HEK293 (cell line): ENCODE measurements around the gene CDR2L.

Experiments
- GLI4 ChIP-seq: fragments of 450-650 bp; formaldehyde crosslinking; IDR thresholded peaks from 2 replicates; pipeline ENCODE4 v1.5.1; 2016; ENCODE audit warnings: missing biosample characterization, missing genetic modification characterization
- HOXA7 ChIP-seq: sonication (generic); formaldehyde crosslinking; IDR thresholded peaks from 2 replicates; pipeline ENCODE4 v1.8.1; 2022; ENCODE audit warnings: missing genetic modification reagents, borderline replicate concordance
- KLF8 ChIP-seq: fragments of 450-650 bp; formaldehyde crosslinking; IDR thresholded peaks from 2 replicates; pipeline ENCODE4 v1.5.1; 2016; ENCODE audit warnings: missing biosample characterization, missing genetic modification characterization
- MZF1 ChIP-seq: fragments of 450-650 bp; formaldehyde crosslinking; IDR thresholded peaks from 2 replicates; pipeline ENCODE4 v1.5.1; 2017; ENCODE audit warnings: missing biosample characterization, missing genetic modification characterization, borderline replicate concordance
- OVOL3 ChIP-seq: fragments of 450-650 bp; formaldehyde crosslinking; IDR thresholded peaks from 2 replicates; pipeline ENCODE4 v1.5.1; 2016; ENCODE audit warnings: missing biosample characterization, missing genetic modification characterization
- SETDB1 ChIP-seq: IDR thresholded peaks from one replicate; pipeline ENCODE4 v1.6.1; 2017; ENCODE audit warnings: mild to moderate bottlenecking, low read length, moderate library complexity, mixed read lengths; ENCODE audit not compliant: insufficient read length
- ZBTB21 ChIP-seq: fragments of 450-650 bp; formaldehyde crosslinking; IDR thresholded peaks from 2 replicates; pipeline ENCODE4 v1.5.1; 2017; ENCODE audit warnings: missing biosample characterization, missing genetic modification characterization
- ZBTB6 ChIP-seq: fragments of 450-650 bp; formaldehyde crosslinking; IDR thresholded peaks from 2 replicates; pipeline ENCODE4 v1.5.1; 2017; ENCODE audit warnings: missing biosample characterization, missing genetic modification characterization
- ZFP37 ChIP-seq: fragments of 450-650 bp; formaldehyde crosslinking; IDR thresholded peaks from 2 replicates; pipeline ENCODE4 v1.5.1; 2016; ENCODE audit warnings: missing biosample characterization, missing genetic modification characterization
- ZNF140 ChIP-seq: fragments of 450-650 bp; formaldehyde crosslinking; IDR thresholded peaks from 2 replicates; pipeline ENCODE4 v1.5.1; 2016; ENCODE audit warnings: missing biosample characterization, missing genetic modification characterization
- ZNF335 ChIP-seq: fragments of 450-650 bp; formaldehyde crosslinking; conservative IDR thresholded peaks from 2 replicates; pipeline ENCODE4 v1.5.1; 2016; ENCODE audit warnings: missing biosample characterization, missing genetic modification characterization
- ZNF350 ChIP-seq: fragments of 450-650 bp; formaldehyde crosslinking; IDR thresholded peaks from 2 replicates; pipeline ENCODE4 v1.5.0; 2017; ENCODE audit warnings: missing biosample characterization, mild to moderate bottlenecking, missing genetic modification characterization
- ZNF354C ChIP-seq: fragments of 450-650 bp; formaldehyde crosslinking; IDR thresholded peaks from 2 replicates; pipeline ENCODE4 v1.5.1; 2016; ENCODE audit warnings: missing biosample characterization, missing genetic modification characterization, low read depth, borderline replicate concordance
- ZNF391 ChIP-seq: fragments of 450-650 bp; formaldehyde crosslinking; IDR thresholded peaks from 2 replicates; pipeline ENCODE4 v1.5.1; 2016; ENCODE audit warnings: low read depth, missing biosample characterization, missing genetic modification characterization, borderline replicate concordance
- ZNF488 ChIP-seq: fragments of 450-650 bp; formaldehyde crosslinking; IDR thresholded peaks from 2 replicates; pipeline ENCODE4 v1.5.1; 2016; ENCODE audit warnings: missing biosample characterization, missing genetic modification characterization
- ZNF571 ChIP-seq: fragments of 450-650 bp; formaldehyde crosslinking; IDR thresholded peaks from 2 replicates; pipeline ENCODE4 v1.5.0; 2017; ENCODE audit warnings: missing biosample characterization, missing genetic modification characterization
- ZNF580 ChIP-seq: fragments of 450-650 bp; formaldehyde crosslinking; IDR thresholded peaks from 2 replicates; pipeline ENCODE4 v1.5.1; 2016; ENCODE audit warnings: missing biosample characterization, missing genetic modification characterization
- ZNF585B ChIP-seq: fragments of 450-650 bp; formaldehyde crosslinking; IDR thresholded peaks from 2 replicates; pipeline ENCODE4 v1.5.1; 2016; ENCODE audit warnings: missing biosample characterization, missing genetic modification characterization
- ZNF701 ChIP-seq: fragments of 450-650 bp; formaldehyde crosslinking; IDR thresholded peaks from 2 replicates; pipeline ENCODE4 v1.5.1; 2016; ENCODE audit warnings: missing biosample characterization, missing genetic modification characterization
- ZNF785 ChIP-seq: fragments of 450-650 bp; formaldehyde crosslinking; IDR thresholded peaks from 2 replicates; pipeline ENCODE4 v1.5.1; 2016; ENCODE audit warnings: missing biosample characterization, missing genetic modification characterization
- ZNF791 ChIP-seq: fragments of 450-650 bp; formaldehyde crosslinking; IDR thresholded peaks from 2 replicates; pipeline ENCODE4 v1.5.1; 2016; ENCODE audit warnings: missing biosample characterization, missing genetic modification characterization
- ZSCAN4 ChIP-seq: fragments of 450-650 bp; formaldehyde crosslinking; IDR thresholded peaks from 2 replicates; pipeline ENCODE4 v1.5.1; 2017; ENCODE audit warnings: missing biosample characterization, missing genetic modification characterization
- TF ChIP-seq, protein P1 (sequence below): fragments of 450-650 bp; formaldehyde crosslinking; conservative IDR thresholded peaks from 2 replicates; pipeline ENCODE4 v1.5.1; 2016; ENCODE audit warnings: low read depth, missing biosample characterization, missing genetic modification characterization
- TF ChIP-seq, protein P2 (sequence below): fragments of 450-650 bp; formaldehyde crosslinking; IDR thresholded peaks from 2 replicates; pipeline ENCODE4 v1.5.1; 2016; ENCODE audit warnings: missing biosample characterization, missing genetic modification characterization
- TF ChIP-seq, protein P3 (sequence below): fragments of 450-650 bp; formaldehyde crosslinking; IDR thresholded peaks from 2 replicates; pipeline ENCODE4 v1.5.1; 2016; ENCODE audit warnings: missing biosample characterization, missing genetic modification characterization
- TF ChIP-seq, protein P4 (sequence below): fragments of 450-650 bp; formaldehyde crosslinking; IDR thresholded peaks from 2 replicates; pipeline ENCODE4 v1.5.1; 2016; ENCODE audit warnings: missing biosample characterization, missing genetic modification characterization

The CDR2L gene

DNA sequence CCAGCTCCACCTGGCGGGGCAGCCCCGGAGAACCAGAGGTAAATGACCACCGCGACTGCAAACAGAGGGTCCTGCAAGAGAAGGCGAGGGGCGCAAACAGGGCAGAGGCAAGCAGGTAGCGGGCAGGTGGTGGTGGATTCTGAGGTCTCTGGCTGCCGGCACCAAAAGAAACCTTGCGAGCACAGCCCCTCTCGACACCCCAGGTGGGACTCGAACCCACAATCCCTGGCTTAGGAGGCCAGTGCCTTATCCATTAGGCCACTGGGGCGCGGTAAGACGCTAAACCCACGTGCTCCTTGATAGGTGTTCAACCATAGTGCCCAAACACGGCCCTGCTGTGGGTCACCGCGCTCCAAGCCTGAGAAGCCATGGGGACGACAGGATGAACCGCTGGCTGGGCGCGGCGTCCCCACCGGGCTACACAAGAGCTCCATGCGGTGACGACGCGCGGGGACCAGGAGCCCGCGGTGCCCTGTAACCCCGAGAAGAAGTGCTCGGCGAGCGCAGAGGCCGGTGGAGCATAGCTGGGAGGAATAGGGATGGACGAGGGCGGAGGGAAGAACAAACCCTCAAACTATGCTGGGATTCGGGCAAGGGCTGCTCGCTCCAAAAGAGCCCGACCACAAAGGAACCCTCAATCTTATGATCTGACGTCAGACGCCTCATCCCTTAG is 46.9 kb downstream of the CDR2L start (continued):
- TF ChIP-seq, protein P1, sequence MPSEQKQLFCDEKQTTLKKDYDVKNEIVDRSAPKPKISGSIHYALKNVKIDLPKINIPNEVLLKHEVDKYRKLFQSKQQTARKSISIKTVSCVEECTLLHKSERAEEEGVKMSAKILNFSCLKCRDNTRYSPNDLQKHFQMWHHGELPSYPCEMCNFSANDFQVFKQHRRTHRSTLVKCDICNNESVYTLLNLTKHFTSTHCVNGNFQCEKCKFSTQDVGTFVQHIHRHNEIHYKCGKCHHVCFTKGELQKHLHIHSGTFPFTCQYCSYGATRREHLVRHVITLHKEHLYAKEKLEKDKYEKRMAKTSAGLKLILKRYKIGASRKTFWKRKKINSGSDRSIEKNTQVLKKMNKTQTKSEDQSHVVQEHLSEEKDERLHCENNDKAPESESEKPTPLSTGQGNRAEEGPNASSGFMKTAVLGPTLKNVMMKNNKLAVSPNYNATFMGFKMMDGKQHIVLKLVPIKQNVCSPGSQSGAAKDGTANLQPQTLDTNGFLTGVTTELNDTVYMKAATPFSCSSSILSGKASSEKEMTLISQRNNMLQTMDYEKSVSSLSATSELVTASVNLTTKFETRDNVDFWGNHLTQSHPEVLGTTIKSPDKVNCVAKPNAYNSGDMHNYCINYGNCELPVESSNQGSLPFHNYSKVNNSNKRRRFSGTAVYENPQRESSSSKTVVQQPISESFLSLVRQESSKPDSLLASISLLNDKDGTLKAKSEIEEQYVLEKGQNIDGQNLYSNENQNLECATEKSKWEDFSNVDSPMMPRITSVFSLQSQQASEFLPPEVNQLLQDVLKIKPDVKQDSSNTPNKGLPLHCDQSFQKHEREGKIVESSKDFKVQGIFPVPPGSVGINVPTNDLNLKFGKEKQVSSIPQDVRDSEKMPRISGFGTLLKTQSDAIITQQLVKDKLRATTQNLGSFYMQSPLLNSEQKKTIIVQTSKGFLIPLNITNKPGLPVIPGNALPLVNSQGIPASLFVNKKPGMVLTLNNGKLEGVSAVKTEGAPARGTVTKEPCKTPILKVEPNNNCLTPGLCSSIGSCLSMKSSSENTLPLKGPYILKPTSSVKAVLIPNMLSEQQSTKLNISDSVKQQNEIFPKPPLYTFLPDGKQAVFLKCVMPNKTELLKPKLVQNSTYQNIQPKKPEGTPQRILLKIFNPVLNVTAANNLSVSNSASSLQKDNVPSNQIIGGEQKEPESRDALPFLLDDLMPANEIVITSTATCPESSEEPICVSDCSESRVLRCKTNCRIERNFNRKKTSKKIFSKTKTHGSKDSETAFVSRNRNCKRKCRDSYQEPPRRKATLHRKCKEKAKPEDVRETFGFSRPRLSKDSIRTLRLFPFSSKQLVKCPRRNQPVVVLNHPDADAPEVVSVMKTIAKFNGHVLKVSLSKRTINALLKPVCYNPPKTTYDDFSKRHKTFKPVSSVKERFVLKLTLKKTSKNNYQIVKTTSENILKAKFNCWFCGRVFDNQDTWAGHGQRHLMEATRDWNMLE (tag by site-specific recombination), result no peak
- TF ChIP-seq, protein P2, sequence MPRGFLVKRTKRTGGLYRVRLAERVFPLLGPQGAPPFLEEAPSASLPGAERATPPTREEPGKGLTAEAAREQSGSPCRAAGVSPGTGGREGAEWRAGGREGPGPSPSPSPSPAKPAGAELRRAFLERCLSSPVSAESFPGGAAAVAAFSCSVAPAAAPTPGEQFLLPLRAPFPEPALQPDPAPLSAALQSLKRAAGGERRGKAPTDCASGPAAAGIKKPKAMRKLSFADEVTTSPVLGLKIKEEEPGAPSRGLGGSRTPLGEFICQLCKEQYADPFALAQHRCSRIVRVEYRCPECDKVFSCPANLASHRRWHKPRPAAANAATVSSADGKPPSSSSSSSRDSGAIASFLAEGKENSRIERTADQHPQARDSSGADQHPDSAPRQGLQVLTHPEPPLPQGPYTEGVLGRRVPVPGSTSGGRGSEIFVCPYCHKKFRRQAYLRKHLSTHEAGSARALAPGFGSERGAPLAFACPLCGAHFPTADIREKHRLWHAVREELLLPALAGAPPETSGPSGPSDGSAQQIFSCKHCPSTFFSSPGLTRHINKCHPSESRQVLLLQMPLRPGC (tag by site-specific recombination), result peak; percentile 84
- TF ChIP-seq ZSCAN4 (tag by site-specific recombination) (no peak; the same call in 1 of the 2 replicates), ZNF350 (tag by site-specific recombination) (no peak), GLI4 (no peak), SETDB1 (no peak), ZNF140 (tag by site-specific recombination) (no peak), ZNF785 (no peak), ZNF571 (tag by site-specific recombination) (no peak), ZNF391 (tag by site-specific recombination) (peak; percentile 97), ZNF585B (tag by site-specific recombination) (no peak), HOXA7 (CRISPR knock-in tag) (no peak), ZNF354C (tag by site-specific recombination) (no peak), ZNF335 (peak; percentile 97), OVOL3 (tag by site-specific recombination) (peak; percentile 85; the same call in 1 of the 2 replicates), ZNF791 (no peak), ZBTB21 (no peak), ZNF488 (tag by site-specific recombination) (no peak), ZBTB6 (tag by site-specific recombination) (peak; percentile 86; the same call in 1 of the 2 replicates), MZF1 (tag by site-specific recombination) (peak; percentile 48; the same call in 1 of the 2 replicates), KLF8 (tag by site-specific recombination) (peak; percentile 79), ZNF580 (peak; percentile 96; the same call in 1 of the 2 replicates), ZNF701 (tag by site-specific recombination) (no peak), ZFP37 (peak; percentile 21; the same call in 1 of the 2 replicates)
- TF ChIP-seq, protein P3, sequence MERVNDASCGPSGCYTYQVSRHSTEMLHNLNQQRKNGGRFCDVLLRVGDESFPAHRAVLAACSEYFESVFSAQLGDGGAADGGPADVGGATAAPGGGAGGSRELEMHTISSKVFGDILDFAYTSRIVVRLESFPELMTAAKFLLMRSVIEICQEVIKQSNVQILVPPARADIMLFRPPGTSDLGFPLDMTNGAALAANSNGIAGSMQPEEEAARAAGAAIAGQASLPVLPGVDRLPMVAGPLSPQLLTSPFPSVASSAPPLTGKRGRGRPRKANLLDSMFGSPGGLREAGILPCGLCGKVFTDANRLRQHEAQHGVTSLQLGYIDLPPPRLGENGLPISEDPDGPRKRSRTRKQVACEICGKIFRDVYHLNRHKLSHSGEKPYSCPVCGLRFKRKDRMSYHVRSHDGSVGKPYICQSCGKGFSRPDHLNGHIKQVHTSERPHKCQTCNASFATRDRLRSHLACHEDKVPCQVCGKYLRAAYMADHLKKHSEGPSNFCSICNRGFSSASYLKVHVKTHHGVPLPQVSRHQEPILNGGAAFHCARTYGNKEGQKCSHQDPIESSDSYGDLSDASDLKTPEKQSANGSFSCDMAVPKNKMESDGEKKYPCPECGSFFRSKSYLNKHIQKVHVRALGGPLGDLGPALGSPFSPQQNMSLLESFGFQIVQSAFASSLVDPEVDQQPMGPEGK (tag by site-specific recombination), result peak; percentile 65
- TF ChIP-seq, protein P4, sequence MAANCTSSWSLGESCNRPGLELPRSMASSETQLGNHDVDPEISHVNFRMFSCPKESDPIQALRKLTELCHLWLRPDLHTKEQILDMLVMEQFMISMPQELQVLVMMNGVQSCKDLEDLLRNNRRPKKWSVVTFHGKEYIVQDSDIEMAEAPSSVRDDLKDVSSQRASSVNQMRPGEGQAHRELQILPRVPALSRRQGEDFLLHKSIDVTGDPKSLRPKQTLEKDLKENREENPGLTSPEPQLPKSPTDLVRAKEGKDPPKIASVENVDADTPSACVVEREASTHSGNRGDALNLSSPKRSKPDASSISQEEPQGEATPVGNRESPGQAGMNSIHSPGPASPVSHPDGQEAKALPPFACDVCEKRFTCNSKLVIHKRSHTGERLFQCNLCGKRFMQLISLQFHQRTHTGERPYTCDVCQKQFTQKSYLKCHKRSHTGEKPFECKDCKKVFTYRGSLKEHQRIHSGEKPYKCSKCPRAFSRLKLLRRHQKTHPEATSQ (tag by site-specific recombination), result peak; percentile 95
